Measurements from ENCODE around the gene INTS7. TPM values are rescaled to one million over a fixed set of nuclear protein-coding genes. Genes with fewer than 3 reads are reported as not detected.

The INTS7 gene
- total and polyA plus RNA-seq, 7 donors = 4.4 to 13.2 (median 6.5) TPM

- Histone ChIP-seq H3K4me3 (no peak overlapping the region), H3K27ac (no peak overlapping the region), H3K27me3 (no peaks in the 10 kb centered on the region), H3K4me1 (peaks cover 0 to 18% (median 6%) of the 10 kb centered on the region in 4 donors), H3K36me3 (no peaks in the 10 kb centered on the region), H3K9me3 (no peaks in the 10 kb centered on the region)
- TF ChIP-seq POLR2AphosphoS5 (IDR thresholded peaks at IDR 0.05) (no peak), POLR2A (IDR thresholded peaks at IDR 0.05) (no peak), EP300 (IDR thresholded peaks at IDR 0.05) (no peak), CTCF (IDR thresholded peaks at IDR 0.05) (no peak)
- DNase-seq = no peak
- intact Hi-C loops (cut with DNase I) = no loop called here
- WGBS, 2 donors = 58 to 68% methylated on average over 2 of the region's 2 CpGs
Measured at GRCh38 chr1:211915924-211916323, 119.4 kb downstream of the INTS7 start.

- Histone ChIP-seq H3K9me3 (no peaks in the 10 kb centered on the region), H3K4me3 (no peak overlapping the region), H3K27me3 (no peaks in the 10 kb centered on the region), H3K36me3 (no peaks in the 10 kb centered on the region), H3K27ac (no peak overlapping the region), H3K4me1 (peaks cover 0 to 7% (median 3%) of the 10 kb centered on the region in 4 donors)
- WGBS, 2 donors = 92% methylated on average over 13 of the region's 13 CpGs
- intact Hi-C loops (cut with DNase I) = no loop called here
- TF ChIP-seq EP300 (IDR thresholded peaks at IDR 0.05) (no peak), CTCF (IDR thresholded peaks at IDR 0.05) (no peak), POLR2AphosphoS5 (IDR thresholded peaks at IDR 0.05) (no peak), POLR2A (IDR thresholded peaks at IDR 0.05) (no peak)
- no peak for DNase-seq
Measured at GRCh38 chr1:211912844-211913432, 122.4 kb downstream of the INTS7 start.

- Histone ChIP-seq H3K27me3 (no peaks in the 10 kb centered on the region), H3K36me3 (no peaks in the 10 kb centered on the region), H3K9me3 (no peaks in the 10 kb centered on the region), H3K27ac (no peak overlapping the region), H3K4me3 (no peak overlapping the region), H3K4me1 (no peaks in the 10 kb centered on the region)
- intact Hi-C loops (cut with DNase I) = no loop called here
- TF ChIP-seq CTCF (IDR thresholded peaks at IDR 0.05) (no peak), POLR2A (IDR thresholded peaks at IDR 0.05) (no peak), EP300 (IDR thresholded peaks at IDR 0.05) (no peak), POLR2AphosphoS5 (IDR thresholded peaks at IDR 0.05) (no peak)
- no peak for DNase-seq
- WGBS, 2 donors = 10 to 51% methylated on average over 1 of the region's 1 CpG
Measured at GRCh38 chr1:211912038-211912437, 123.3 kb downstream of the INTS7 start.

- Histone ChIP-seq H3K27ac (no peak overlapping the region), H3K9me3 (no peaks in the 10 kb centered on the region), H3K27me3 (no peaks in the 10 kb centered on the region), H3K4me1 (no peaks in the 10 kb centered on the region), H3K36me3 (no peaks in the 10 kb centered on the region), H3K4me3 (no peak overlapping the region)
- no peak for TF ChIP-seq POLR2A (IDR thresholded peaks at IDR 0.05)
- TF ChIP-seq EP300 (IDR thresholded peaks at IDR 0.05) = no peak
- TF ChIP-seq CTCF (IDR thresholded peaks at IDR 0.05) = no peak
- no peak for TF ChIP-seq POLR2AphosphoS5 (IDR thresholded peaks at IDR 0.05)
- intact Hi-C loops (cut with DNase I) = no loop called here
- WGBS, 2 donors = 45 to 67% methylated on average over 4 of the region's 4 CpGs
- DNase-seq = no peak
Measured at GRCh38 chr1:211910913-211911485, 124.4 kb downstream of the INTS7 start.

Measured in sigmoid colon (tissue), 7 donors.